Measurements from ENCODE around the gene ICA1.
A peak's percentile ranks its signal among the peaks of the same experiment; 100 is the strongest.

The ICA1 gene

DNA sequence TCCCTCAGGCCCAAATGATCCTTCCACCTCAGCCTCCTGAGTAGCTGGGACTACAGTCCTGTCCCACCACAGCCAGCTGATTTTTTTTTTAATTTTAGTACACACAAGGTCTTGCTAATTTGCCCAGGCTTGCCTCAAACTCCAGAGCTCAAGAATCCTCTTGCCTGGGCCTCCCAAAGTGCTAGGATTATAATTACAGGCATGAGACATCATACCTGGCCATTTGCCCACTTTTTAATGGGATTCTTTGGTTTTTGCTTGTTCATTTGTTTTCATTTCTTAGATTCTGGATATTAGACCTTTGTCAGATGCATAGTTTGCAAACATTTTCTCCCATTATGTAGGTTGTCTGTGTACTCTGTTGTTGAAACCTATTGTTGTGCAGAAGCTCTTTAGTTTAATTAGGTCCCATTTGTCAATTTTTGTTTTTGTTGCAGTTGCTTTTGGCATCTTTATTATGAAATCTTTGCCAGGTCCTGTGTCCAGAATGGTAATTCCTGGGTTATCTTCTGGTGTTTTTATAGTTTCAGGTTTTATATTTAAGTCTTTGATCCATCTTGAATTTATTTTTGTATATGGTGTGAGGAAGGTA is 198.2 kb downstream of the ICA1 start:
- POLR2A ChIA-PET: no interaction called here
- CTCF ChIA-PET: no interaction called here
- H3K36me3 ChIP-seq (ENCODE audit: control insufficient read depth in 2 of 2, insufficient read depth in 1 of 2, low read length in 2 of 2): peaks cover 0 to 11% of the 10 kb centered on the region in 2 experiments
- TF ChIP-seq, protein P1, sequence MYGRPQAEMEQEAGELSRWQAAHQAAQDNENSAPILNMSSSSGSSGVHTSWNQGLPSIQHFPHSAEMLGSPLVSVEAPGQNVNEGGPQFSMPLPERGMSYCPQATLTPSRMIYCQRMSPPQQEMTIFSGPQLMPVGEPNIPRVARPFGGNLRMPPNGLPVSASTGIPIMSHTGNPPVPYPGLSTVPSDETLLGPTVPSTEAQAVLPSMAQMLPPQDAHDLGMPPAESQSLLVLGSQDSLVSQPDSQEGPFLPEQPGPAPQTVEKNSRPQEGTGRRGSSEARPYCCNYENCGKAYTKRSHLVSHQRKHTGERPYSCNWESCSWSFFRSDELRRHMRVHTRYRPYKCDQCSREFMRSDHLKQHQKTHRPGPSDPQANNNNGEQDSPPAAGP (tag by site-specific recombination; IDR thresholded peaks at IDR 0.05): no peak
- TF ChIP-seq FEZF1 (tag by site-specific recombination; IDR thresholded peaks at IDR 0.05) (peak; percentile 78), SP7 (tag by site-specific recombination; IDR thresholded peaks at IDR 0.05) (peak; percentile 65), ZEB2 (tag by site-specific recombination; IDR thresholded peaks at IDR 0.05) (no peak), ZNF701 (tag by site-specific recombination; IDR thresholded peaks at IDR 0.05) (no peak), ZNF248 (tag by site-specific recombination; IDR thresholded peaks at IDR 0.05) (no peak; the same call in 1 of the 2 replicates), ZSCAN23 (tag by site-specific recombination; IDR thresholded peaks at IDR 0.05) (no peak), PRDM1 (tag by site-specific recombination; IDR thresholded peaks at IDR 0.05) (no peak), ZNF843 (tag by site-specific recombination; IDR thresholded peaks at IDR 0.05) (peak; percentile 87), ZBTB17 (tag by site-specific recombination; IDR thresholded peaks at IDR 0.05) (peak; percentile 45), ZNF37A (tag by site-specific recombination; IDR thresholded peaks at IDR 0.05) (no peak), SCRT1 (tag by site-specific recombination; IDR thresholded peaks at IDR 0.05; ENCODE audit: borderline replicate concordance) (no peak), BCL11A (tag by site-specific recombination; IDR thresholded peaks at IDR 0.05; ENCODE audit: low read depth) (peak; percentile 75; the same call in 1 of the 2 replicates), HOXD13 (CRISPR knock-in tag; IDR thresholded peaks at IDR 0.05; ENCODE audit: borderline replicate concordance) (no peak), SCRT2 (tag by site-specific recombination; IDR thresholded peaks at IDR 0.05) (no peak; the same call in 1 of the 2 replicates), ZNF792 (tag by site-specific recombination; IDR thresholded peaks at IDR 0.05) (0 out of 2 replicates have a peak, but pooled peaks have one; percentile 17), OVOL3 (tag by site-specific recombination; IDR thresholded peaks at IDR 0.05) (0 out of 2 replicates have a peak, but pooled peaks have one; percentile 37), ZNF24 (tag by site-specific recombination; IDR thresholded peaks at IDR 0.05) (no peak), ZNF423 (tag by site-specific recombination; IDR thresholded peaks at IDR 0.05) (no peak), ZXDB (tag by site-specific recombination; IDR thresholded peaks at IDR 0.05) (peak; percentile 34; the same call in 1 of the 2 replicates), ZNF677 (tag by site-specific recombination; IDR thresholded peaks at IDR 0.05) (no peak), PRDM4 (tag by site-specific recombination; IDR thresholded peaks at IDR 0.05) (peak; percentile 38; the same call in 1 of the 2 replicates)
- TF ChIP-seq, protein P2, sequence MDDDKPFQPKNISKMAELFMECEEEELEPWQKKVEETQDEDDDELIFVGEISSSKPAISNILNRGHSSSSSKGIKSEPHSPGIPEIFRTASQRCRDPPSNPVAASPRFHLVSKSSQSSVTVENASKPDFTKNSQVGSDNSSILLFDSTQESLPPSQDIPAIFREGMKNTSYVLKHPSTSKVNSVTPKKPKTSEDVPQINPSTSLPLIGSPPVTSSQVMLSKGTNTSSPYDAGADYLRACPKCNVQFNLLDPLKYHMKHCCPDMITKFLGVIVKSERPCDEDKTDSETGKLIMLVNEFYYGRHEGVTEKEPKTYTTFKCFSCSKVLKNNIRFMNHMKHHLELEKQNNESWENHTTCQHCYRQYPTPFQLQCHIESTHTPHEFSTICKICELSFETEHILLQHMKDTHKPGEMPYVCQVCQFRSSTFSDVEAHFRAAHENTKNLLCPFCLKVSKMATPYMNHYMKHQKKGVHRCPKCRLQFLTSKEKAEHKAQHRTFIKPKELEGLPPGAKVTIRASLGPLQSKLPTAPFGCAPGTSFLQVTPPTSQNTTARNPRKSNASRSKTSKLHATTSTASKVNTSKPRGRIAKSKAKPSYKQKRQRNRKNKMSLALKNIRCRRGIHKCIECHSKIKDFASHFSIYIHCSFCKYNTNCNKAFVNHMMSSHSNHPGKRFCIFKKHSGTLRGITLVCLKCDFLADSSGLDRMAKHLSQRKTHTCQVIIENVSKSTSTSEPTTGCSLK (tag by site-specific recombination; IDR thresholded peaks at IDR 0.05): no peak
- TF ChIP-seq, protein P3, sequence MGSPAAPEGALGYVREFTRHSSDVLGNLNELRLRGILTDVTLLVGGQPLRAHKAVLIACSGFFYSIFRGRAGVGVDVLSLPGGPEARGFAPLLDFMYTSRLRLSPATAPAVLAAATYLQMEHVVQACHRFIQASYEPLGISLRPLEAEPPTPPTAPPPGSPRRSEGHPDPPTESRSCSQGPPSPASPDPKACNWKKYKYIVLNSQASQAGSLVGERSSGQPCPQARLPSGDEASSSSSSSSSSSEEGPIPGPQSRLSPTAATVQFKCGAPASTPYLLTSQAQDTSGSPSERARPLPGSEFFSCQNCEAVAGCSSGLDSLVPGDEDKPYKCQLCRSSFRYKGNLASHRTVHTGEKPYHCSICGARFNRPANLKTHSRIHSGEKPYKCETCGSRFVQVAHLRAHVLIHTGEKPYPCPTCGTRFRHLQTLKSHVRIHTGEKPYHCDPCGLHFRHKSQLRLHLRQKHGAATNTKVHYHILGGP (tag by site-specific recombination; IDR thresholded peaks at IDR 0.05): peak; percentile 96
- TF ChIP-seq, protein P4, sequence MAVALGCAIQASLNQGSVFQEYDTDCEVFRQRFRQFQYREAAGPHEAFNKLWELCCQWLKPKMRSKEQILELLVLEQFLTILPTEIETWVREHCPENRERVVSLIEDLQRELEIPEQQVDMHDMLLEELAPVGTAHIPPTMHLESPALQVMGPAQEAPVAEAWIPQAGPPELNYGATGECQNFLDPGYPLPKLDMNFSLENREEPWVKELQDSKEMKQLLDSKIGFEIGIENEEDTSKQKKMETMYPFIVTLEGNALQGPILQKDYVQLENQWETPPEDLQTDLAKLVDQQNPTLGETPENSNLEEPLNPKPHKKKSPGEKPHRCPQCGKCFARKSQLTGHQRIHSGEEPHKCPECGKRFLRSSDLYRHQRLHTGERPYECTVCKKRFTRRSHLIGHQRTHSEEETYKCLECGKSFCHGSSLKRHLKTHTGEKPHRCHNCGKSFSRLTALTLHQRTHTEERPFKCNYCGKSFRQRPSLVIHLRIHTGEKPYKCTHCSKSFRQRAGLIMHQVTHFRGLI (tag by site-specific recombination; IDR thresholded peaks at IDR 0.05): no peak
- TF ChIP-seq, protein P5, sequence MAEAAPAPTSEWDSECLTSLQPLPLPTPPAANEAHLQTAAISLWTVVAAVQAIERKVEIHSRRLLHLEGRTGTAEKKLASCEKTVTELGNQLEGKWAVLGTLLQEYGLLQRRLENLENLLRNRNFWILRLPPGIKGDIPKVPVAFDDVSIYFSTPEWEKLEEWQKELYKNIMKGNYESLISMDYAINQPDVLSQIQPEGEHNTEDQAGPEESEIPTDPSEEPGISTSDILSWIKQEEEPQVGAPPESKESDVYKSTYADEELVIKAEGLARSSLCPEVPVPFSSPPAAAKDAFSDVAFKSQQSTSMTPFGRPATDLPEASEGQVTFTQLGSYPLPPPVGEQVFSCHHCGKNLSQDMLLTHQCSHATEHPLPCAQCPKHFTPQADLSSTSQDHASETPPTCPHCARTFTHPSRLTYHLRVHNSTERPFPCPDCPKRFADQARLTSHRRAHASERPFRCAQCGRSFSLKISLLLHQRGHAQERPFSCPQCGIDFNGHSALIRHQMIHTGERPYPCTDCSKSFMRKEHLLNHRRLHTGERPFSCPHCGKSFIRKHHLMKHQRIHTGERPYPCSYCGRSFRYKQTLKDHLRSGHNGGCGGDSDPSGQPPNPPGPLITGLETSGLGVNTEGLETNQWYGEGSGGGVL (tag by site-specific recombination; IDR thresholded peaks at IDR 0.05): no peak

More for the DNA sequence above, 198.2 kb downstream of the ICA1 start:
- Histone ChIP-seq H3K27ac (ENCODE audit: extremely low read depth, low read depth, low read length) (no peak overlapping the region), H3K9me3 (ENCODE audit: control insufficient read depth, insufficient read depth, low read depth, low read length) (no peaks in the 10 kb centered on the region), H3K4me3 (ENCODE audit: low read depth, low read length) (no peak overlapping the region), H3K4me1 (ENCODE audit: control insufficient read depth, insufficient read depth, low read length) (peaks cover 9% of the 10 kb centered on the region; the same call in 1 of the 2 replicates)

Data from HEK293 (cell line).